ENCODE measurements around the gene DLG2.
"Not testable (repeated sequence)": the region's sequence is repeated elsewhere in the genome, so short reads cannot be mapped to it uniquely, and the experiment has no call there.

The DLG2 gene

DNA sequence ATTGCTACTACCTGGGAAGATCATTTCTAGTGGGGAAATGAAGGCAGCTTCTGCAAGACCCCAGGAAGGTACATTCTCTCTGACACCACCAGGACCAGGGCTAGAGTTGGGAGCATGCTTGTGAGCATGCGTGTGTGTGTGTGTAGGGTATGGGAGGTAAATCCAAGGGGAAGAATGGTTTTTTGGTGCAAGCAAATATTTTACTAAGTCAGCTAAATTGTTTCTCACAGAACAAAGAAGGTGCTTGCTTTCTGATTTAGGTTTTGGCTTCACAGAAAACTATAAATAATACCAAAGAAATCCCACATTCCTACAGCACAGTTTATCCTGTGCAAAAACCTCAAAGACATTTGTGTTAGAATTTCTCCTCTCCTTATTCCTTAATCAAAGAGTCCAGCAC lies 1996.9 kb downstream of the DLG2 start:
- no peak for DNase-seq (ENCODE audit: low spot score)

DNA sequence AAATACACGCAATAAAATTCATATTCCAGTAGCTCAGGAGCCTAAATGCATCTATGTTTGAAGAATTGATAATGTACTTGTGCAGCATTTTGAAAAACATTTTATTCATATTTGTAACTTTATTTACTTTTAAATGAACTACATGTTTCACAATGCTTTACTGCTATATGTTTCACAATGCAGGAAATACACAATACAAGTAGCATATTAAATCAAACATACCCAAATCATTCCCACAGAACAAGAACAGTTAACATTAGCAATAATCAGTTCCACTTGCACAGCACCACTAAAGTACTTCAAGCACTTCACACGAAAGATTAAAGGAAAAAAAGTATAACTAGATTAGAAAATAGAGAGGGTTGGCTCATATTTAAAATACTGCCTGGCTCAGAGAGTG lies 1997.4 kb downstream of the DLG2 start:
- no peak for DNase-seq (ENCODE audit: low spot score)

GRCh38 chr11:83628622-83629355 lies 1998.4 kb downstream of the DLG2 start:
- no peak for DNase-seq (ENCODE audit: low spot score)

- no peak for DNase-seq (ENCODE audit: low spot score)
Measured at GRCh38 chr11:83625336-83625735, 2001.8 kb downstream of the DLG2 start.

DNA sequence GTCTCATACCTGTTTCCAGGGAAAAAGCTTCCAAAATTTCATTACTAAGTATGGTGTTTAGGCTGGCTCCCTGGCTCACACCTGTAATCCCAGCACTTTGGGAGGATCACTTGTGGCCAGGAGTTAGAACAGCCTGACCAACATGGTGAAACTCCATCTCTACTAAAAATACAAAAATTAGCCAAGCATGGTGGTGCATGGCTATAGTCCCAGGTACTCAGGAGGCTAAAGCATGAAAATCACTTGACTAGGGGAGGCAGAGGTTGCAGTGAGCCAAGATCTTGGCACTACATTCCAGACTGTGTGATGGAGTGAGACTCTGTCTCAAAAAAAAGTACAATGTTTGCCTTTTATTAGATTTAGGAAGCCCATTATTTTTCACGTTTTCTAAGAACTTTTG lies 2009.5 kb downstream of the DLG2 start:
- no peak for DNase-seq (ENCODE audit: low spot score)

GRCh38 chr11:83613767-83614121 lies 2013.4 kb downstream of the DLG2 start:
- DNase-seq (ENCODE audit: low spot score): no peak

DNA sequence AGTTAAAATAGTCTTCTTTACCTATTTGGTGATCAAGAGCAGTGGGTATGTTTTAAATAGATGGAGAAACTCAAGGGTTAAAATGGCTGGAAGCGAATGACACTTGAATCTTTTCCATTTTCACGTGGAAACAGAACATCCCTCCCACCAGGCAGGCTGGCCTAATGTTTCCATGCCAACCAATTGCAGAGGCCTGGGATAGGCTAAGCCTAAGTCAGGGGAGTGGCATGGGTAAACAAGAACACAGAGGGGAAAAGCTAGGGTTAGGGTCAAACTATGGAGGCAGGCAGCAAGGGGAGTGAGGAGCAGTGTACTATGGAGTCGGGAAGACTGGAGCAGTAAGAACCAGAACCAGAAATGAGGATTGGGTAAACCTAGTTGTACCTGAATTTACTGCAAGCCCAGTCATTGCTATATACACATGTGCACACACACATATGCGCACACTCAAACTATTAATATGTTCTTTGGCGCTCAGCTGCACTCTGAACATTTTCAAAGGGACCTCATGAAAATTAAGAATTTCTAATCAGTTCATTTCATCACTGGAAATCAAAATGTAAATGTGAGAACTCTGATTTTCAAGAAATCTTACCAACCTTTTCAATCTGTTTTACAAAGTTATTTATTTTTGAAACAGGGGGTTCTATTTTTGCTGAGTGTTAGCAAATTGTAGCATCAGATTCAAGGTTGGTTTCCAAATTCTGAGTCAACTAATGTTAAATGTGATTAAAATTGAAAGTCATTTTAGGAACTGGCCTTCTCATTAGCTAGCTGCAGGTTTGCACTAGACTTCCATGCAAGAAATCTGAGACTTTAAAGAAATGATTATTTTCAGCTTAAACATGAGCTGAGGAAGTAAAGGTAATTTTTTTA lies 2014.0 kb downstream of the DLG2 start:
- DNase-seq (ENCODE audit: low spot score): no peak

GRCh38 chr11:83611600-83611999 lies 2015.5 kb downstream of the DLG2 start:
- no peak for DNase-seq (ENCODE audit: low spot score)

GRCh38 chr11:83611031-83611430 lies 2016.1 kb downstream of the DLG2 start:
- DNase-seq (ENCODE audit: low spot score): no peak

GRCh38 chr11:83609191-83609590 lies 2018.0 kb downstream of the DLG2 start:
- DNase-seq (ENCODE audit: low spot score): no peak

- no peak for DNase-seq (ENCODE audit: low spot score)
Measured at GRCh38 chr11:83608571-83608970, 2018.6 kb downstream of the DLG2 start.

DNA sequence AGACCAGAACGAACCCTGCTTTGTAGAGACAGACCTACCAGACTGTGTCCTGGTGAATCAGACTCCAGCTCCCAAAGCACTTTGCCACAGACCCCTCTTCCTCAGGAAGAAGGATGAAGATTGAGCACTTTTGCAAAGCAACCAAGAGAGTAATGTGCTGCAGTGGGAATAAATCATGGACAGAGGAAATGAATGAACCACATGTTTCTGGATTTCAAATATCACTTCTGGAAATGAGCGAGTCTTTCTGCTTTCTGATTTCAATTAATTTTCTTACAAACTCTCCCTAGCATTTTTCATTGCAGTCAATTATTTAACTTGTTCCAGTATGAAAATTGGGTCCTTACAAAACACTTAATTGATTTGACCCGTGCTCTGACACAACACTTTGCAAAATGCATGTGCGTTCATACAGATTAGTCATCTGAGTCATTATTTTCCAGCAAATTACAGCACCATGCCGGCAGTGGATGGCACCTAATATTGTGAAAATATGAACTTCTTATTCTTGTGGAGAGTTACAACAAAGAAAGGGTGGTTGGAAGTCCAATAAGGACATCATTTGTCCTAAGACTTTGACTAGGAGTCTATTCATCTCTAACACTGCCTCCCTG lies 2025.1 kb downstream of the DLG2 start:
- no peak for DNase-seq (ENCODE audit: low spot score)

DNA sequence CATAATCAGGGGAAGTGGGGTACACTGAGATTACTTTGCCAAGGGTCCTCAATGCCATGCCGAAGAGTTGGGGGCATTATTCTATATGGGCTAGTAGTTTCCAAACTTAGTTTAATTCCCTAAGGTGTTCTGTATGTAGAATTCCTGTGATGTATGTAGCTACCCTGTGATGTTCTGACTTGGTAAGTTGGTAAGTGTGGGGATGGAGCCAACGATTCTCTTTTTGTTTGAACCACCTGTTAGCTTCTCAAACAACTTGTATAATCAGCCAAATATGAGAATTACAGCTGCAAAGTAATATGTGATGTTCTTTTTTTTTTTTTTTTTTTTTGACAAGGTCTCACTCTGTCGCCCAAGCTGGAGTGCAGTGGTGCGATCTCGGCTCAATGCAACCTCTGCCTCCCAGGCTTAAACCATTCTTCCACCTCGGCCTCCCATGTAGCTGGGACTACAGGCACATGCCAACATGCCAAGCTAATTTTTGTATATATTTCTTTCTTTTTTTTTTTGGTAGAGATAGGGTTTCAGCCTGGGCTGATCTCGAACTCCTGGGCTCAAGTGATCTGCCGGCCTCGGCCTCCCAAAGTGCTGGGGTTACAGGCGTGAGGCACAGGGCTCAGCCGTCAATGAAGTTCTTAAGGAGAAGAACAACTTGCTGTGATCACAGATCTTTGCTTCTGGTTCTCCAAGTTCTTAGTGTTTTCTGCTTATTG lies 2025.8 kb downstream of the DLG2 start:
- DNase-seq (ENCODE audit: low spot score): no peak

GRCh38 chr11:83600661-83601060 lies 2026.5 kb downstream of the DLG2 start:
- DNase-seq (ENCODE audit: low spot score): no peak

- DNase-seq (ENCODE audit: low spot score): no peak
Measured at GRCh38 chr11:83599066-83599465, 2028.1 kb downstream of the DLG2 start.

DNA sequence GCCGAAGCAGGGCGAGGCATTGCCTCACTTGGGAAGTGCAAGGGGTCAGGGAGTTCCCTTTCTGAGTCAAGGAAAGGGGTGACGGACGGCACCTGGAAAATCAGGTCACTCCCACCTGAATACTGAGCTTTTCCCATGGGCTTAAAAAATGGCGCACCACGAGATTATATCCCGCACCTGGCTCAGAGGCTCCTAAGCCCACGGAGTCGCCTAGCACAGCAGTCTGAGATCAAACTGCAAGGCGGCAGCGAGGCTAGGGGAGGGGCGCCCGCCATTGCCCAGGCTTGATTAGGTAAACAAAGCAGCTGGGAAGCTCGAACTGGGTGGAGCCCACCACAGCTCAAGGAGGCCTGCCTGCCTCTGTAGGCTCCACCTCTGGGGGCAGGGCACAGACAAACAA lies 2039.3 kb downstream of the DLG2 start:
- DNase-seq (ENCODE audit: low spot score): not testable (repeated sequence)

GRCh38 chr11:83583757-83584366 lies 2043.3 kb downstream of the DLG2 start:
- DNase-seq (ENCODE audit: low spot score): no peak

- DNase-seq (ENCODE audit: low spot score): no peak
Measured at GRCh38 chr11:83574519-83574918, 2052.6 kb downstream of the DLG2 start.

- no peak for DNase-seq (ENCODE audit: low spot score)
Measured at GRCh38 chr11:83572581-83573496, 2054.3 kb downstream of the DLG2 start.

GRCh38 chr11:83571302-83571701 lies 2055.8 kb downstream of the DLG2 start:
- DNase-seq (ENCODE audit: low spot score): no peak

Measured in D341Med (cell line).